Natural killer cell (primary cell): ENCODE measurements around the gene WASHC3. TPM values are rescaled to one million over a fixed set of nuclear protein-coding genes. Genes with fewer than 3 reads are reported as not detected.

Source experiments
- ATAC-seq, 3 donors: fragments of 150-1000 bp in 2 of 3; fragments of 200-7000 bp in 1 of 3; cut with Tn5 transposase; 1 replicate in 1 of 3; 2 replicates in 2 of 3; pipeline ENCODE4 v1.10.0; 2021; ENCODE audit warnings: mild to moderate bottlenecking in 2 of 3, moderate library complexity in 2 of 3
- DNase-seq, 2 donors: peaks; one replicate each; pipeline versions ENCODE4 v3.0.0 to v3.0.0-alpha.2; 2013 to 2021; ENCODE audit warnings: mixed read lengths in 1 of 2
- H3K27ac ChIP-seq: one replicate; pipeline ENCODE4 v1.5.1; 2013; ENCODE audit warnings: mild to moderate bottlenecking, low read length
- H3K27me3 ChIP-seq: one replicate; pipeline ENCODE4 v1.6.1; 2013; ENCODE audit warnings: low read length; ENCODE audit not compliant: control insufficient read depth, insufficient read depth
- H3K36me3 ChIP-seq: one replicate; pipeline ENCODE4 v1.6.1; 2013; ENCODE audit warnings: low read length; ENCODE audit not compliant: control insufficient read depth, insufficient read depth
- H3K4me1 ChIP-seq: one replicate; pipeline ENCODE4 v1.6.1; 2013; ENCODE audit warnings: low read length; ENCODE audit not compliant: control insufficient read depth, insufficient read depth
- H3K4me3 ChIP-seq: one replicate; pipeline ENCODE4 v1.5.1; 2013; ENCODE audit warnings: low read length
- H3K9me3 ChIP-seq: one replicate; pipeline ENCODE4 v1.6.1; 2013; ENCODE audit warnings: low read length; ENCODE audit not compliant: control insufficient read depth, insufficient read depth
- H3K27ac Mint-ChIP-seq, 2 donors: one replicate each; pipeline ENCODE4 v1.8.0; 2022; ENCODE audit warnings: mild to moderate bottlenecking in 2 of 2, mixed read lengths in 2 of 2, moderate library complexity in 1 of 2
- H3K27me3 Mint-ChIP-seq, 2 donors: one replicate each; pipeline ENCODE4 v1.8.0; 2022; ENCODE audit warnings: low read depth in 2 of 2, mixed read lengths in 2 of 2
- H3K36me3 Mint-ChIP-seq: one replicate; pipeline ENCODE4 v1.8.0; 2022; ENCODE audit warnings: mixed read lengths
- H3K4me1 Mint-ChIP-seq, 2 donors: one replicate each; pipeline ENCODE4 v1.8.0; 2022; ENCODE audit warnings: mixed read lengths in 2 of 2
- H3K4me3 Mint-ChIP-seq: one replicate; pipeline ENCODE4 v1.8.0; 2022; ENCODE audit warnings: mild to moderate bottlenecking, moderate library complexity, mixed read lengths
- H3K9me3 Mint-ChIP-seq, 2 donors: one replicate each; pipeline ENCODE4 v1.8.0; 2022; ENCODE audit warnings: mixed read lengths in 2 of 2
- CTCF ChIP-seq: fragments of 200-600 bp; IDR thresholded peaks from one replicate; pipeline ENCODE4 v1.8.0; 2022; ENCODE audit warnings: antibody characterized with exemption
- WGBS: methylation state at CpG from one replicate; pipeline ENCODE4 v1.1.7; 2013; ENCODE audit warnings: missing lambda C conversion rate; ENCODE audit not compliant: insufficient coverage; 5-methylcytosine and 5-hydroxymethylcytosine counted together
- intact Hi-C: fragments of 100-400 bp; cut with micrococcal nuclease; formaldehyde crosslinking; loops from one replicate; pipeline ENCODE4 v1.14.2; 2022
- total RNA-seq, 4 donors: library from RNA; stranded (reverse); fragments of 120-200 nt in 1 of 4; gene quantifications; one replicate each; pipeline versions ENCODE4 v1.2.3 to v1.2.4, GENCODE V29; 2013 to 2022

The WASHC3 gene
- total RNA-seq, 3 donors from 2014 or later (not counting 1 experiment from before 2014, with no cell fraction given): 34.6 to 43.2 (median 41.4) TPM

GRCh38 chr12:102052192-102053061 lies 9.4 kb downstream of the WASHC3 start:
- H3K9me3 Mint-ChIP-seq: no peaks in the 10 kb centered on the region
- no peaks in the 10 kb centered on the region for H3K27me3 Mint-ChIP-seq
- Histone ChIP-seq H3K27me3 (no peaks in the 10 kb centered on the region), H3K4me3 (no peak overlapping the region), H3K9me3 (no peaks in the 10 kb centered on the region), H3K36me3 (peaks cover 61% of the 10 kb centered on the region), H3K27ac (no peak overlapping the region), H3K4me1 (peaks cover 3% of the 10 kb centered on the region)
- intact Hi-C loops: no loop called here
- no peak overlapping the region for H3K4me3 Mint-ChIP-seq
- ATAC-seq: no peak
- peaks cover 23 to 30% of the 10 kb centered on the region in 2 donors for H3K4me1 Mint-ChIP-seq
- no peak for DNase-seq
- peaks cover 20% of the 10 kb centered on the region for H3K36me3 Mint-ChIP-seq
- WGBS: 98% methylated on average over 4 of the region's 4 CpGs
- H3K27ac Mint-ChIP-seq: peak overlapping the region in 1 of 2 donors; percentile 64
- no peak for TF ChIP-seq CTCF

- H3K27me3 Mint-ChIP-seq: no peaks in the 10 kb centered on the region
- no peak overlapping the region for H3K4me3 Mint-ChIP-seq
- peaks cover 23 to 25% of the 10 kb centered on the region in 2 donors for H3K4me1 Mint-ChIP-seq
- intact Hi-C loops: no loop called here
- H3K9me3 ChIP-seq: no peaks in the 10 kb centered on the region
- H3K27ac Mint-ChIP-seq: peak overlapping the region; percentile 64
- peaks cover 3% of the 10 kb centered on the region for H3K4me1 ChIP-seq
- no peak overlapping the region for H3K4me3 ChIP-seq
- no peak for ATAC-seq
- H3K9me3 Mint-ChIP-seq: no peaks in the 10 kb centered on the region
- peaks cover 15% of the 10 kb centered on the region for H3K36me3 Mint-ChIP-seq
- peaks cover 52% of the 10 kb centered on the region for H3K36me3 ChIP-seq
- no peak for DNase-seq
- no CpG with 5 or more reads among the region's 1 CpG for whole genome bisulfite sequencing
- H3K27me3 ChIP-seq: no peaks in the 10 kb centered on the region
- TF ChIP-seq CTCF: no peak
- H3K27ac ChIP-seq: no peak overlapping the region
These were observed 10.3 kb downstream of the WASHC3 start for GRCh38 chr12:102051431-102051965.

- Histone ChIP-seq H3K36me3 (peaks cover 49% of the 10 kb centered on the region), H3K9me3 (no peaks in the 10 kb centered on the region), H3K4me1 (peaks cover 3% of the 10 kb centered on the region), H3K4me3 (no peak overlapping the region), H3K27ac (no peak overlapping the region), H3K27me3 (no peaks in the 10 kb centered on the region)
- WGBS: 33% methylated on average over 1 of the region's 1 CpG
- TF ChIP-seq CTCF: no peak
- H3K4me3 Mint-ChIP-seq: no peak overlapping the region
- peaks cover 21 to 23% of the 10 kb centered on the region in 2 donors for H3K4me1 Mint-ChIP-seq
- H3K36me3 Mint-ChIP-seq: peaks cover 8% of the 10 kb centered on the region
- no peaks in the 10 kb centered on the region for H3K27me3 Mint-ChIP-seq
- H3K27ac Mint-ChIP-seq: peak overlapping the region; percentile 64
- H3K9me3 Mint-ChIP-seq: no peaks in the 10 kb centered on the region
- intact Hi-C loops: no loop called here
- no peak for DNase-seq
- no peak for ATAC-seq
These were observed 10.9 kb downstream of the WASHC3 start for GRCh38 chr12:102050660-102051430.
